IMR-90 (cell line): ENCODE results near the gene MINK1. TPM values are rescaled to one million over a fixed set of nuclear protein-coding genes. Genes with fewer than 3 reads are reported as not detected.

Experiments
- ATAC-seq: fragments of 200-7000 bp; cut with Tn5 transposase; 2 replicates; pipeline ENCODE4 v1.9.1; 2020; ENCODE audit warnings: low read depth, mild to moderate bottlenecking, moderate library complexity
- BruUV-seq: library from RNA; stranded (reverse); fragments of 400-500 nt; replicated peaks from 2 replicates; lab custom pipeline; 2021; lab: Mats Ljungman, UMichigan
- CTCF ChIA-PET: fragments of 300-600 bp; formaldehyde crosslinking; extraction: SDS; loops from one replicate; lab custom pipeline; 2021; ENCODE audit warnings: antibody characterized with exemption; lab: Yijun Ruan, JAX
- POLR2A ChIA-PET: fragments of 300-600 bp; sonication (Branson Sonifier 250); formaldehyde crosslinking; loops from one replicate; lab custom pipeline; 2022; ENCODE audit warnings: antibody characterized with exemption; ENCODE audit not compliant: unreplicated experiment; lab: Charles Lee
- DNase-seq: peaks from one replicate; pipeline ENCODE4 v3.0.0; 2013
- H2AFZ ChIP-seq: replicated peaks from 2 replicates; pipeline ENCODE3; 2013; ENCODE audit warnings: low read length, mild to moderate bottlenecking; ENCODE audit not compliant: poor library complexity
- H2AK5ac ChIP-seq: 2 replicates; pipeline ENCODE4 v1.6.1; 2013; ENCODE audit warnings: low read depth, low read length, inconsistent platforms
- H2AK9ac ChIP-seq: replicated peaks from 2 replicates; pipeline ENCODE3; 2013; ENCODE audit warnings: mild to moderate bottlenecking, low read depth, low read length, moderate library complexity; ENCODE audit not compliant: poor library complexity
- H2BK120ac ChIP-seq: 2 replicates; pipeline ENCODE4 v1.6.1; 2013; ENCODE audit warnings: low read depth, low read length, inconsistent platforms
- H2BK15ac ChIP-seq: 3 replicates; pipeline ENCODE4 v1.6.1; 2013; ENCODE audit warnings: low read depth, low read length, inconsistent platforms
- H2BK20ac ChIP-seq: 2 replicates; pipeline ENCODE4 v1.6.1; 2013; ENCODE audit warnings: low read depth, mild to moderate bottlenecking, inconsistent platforms, low read length, moderate library complexity
- H2BK5ac ChIP-seq: 2 replicates; pipeline ENCODE4 v1.6.1; 2013; ENCODE audit warnings: mild to moderate bottlenecking, low read depth, low read length, inconsistent platforms; ENCODE audit not compliant: poor library complexity, severe bottlenecking
- H3K14ac ChIP-seq: replicated peaks from 2 replicates; pipeline ENCODE4 v1.6.1; 2013; ENCODE audit warnings: low read depth, low read length, inconsistent platforms
- H3K18ac ChIP-seq: 2 replicates; pipeline ENCODE4 v1.6.1; 2013; ENCODE audit warnings: low read depth, low read length, control low read depth
- H3K23ac ChIP-seq: 2 replicates; pipeline ENCODE4 v1.6.1; 2013; ENCODE audit warnings: low read depth, low read length, inconsistent platforms
- H3K27ac ChIP-seq: 2 replicates; pipeline ENCODE4 v1.5.1; 2013; ENCODE audit warnings: mild to moderate bottlenecking, control low read depth, low read length; ENCODE audit not compliant: insufficient read depth
- H3K27me3 ChIP-seq: 2 replicates; pipeline ENCODE4 v1.6.1; 2013; ENCODE audit warnings: low read length; ENCODE audit not compliant: control insufficient read depth, insufficient read depth
- H3K36me3 ChIP-seq: 2 replicates; pipeline ENCODE4 v1.6.1; 2013; ENCODE audit warnings: low read length, mixed read lengths; ENCODE audit not compliant: control insufficient read depth, insufficient read depth
- H3K4ac ChIP-seq: 2 replicates; pipeline ENCODE4 v1.6.1; 2013; ENCODE audit warnings: low read depth, low read length, inconsistent platforms
- H3K4me1 ChIP-seq: 2 replicates; pipeline ENCODE4 v1.6.1; 2013; ENCODE audit warnings: low read length, mixed read lengths; ENCODE audit not compliant: control insufficient read depth, insufficient read depth
- H3K4me2 ChIP-seq: 2 replicates; pipeline ENCODE4 v1.6.1; 2013; ENCODE audit warnings: low read depth, mild to moderate bottlenecking, control low read depth, low read length, moderate library complexity
- H3K4me3 ChIP-seq: 2 replicates; pipeline ENCODE4 v1.5.1; 2013; ENCODE audit warnings: low read depth, mild to moderate bottlenecking, control low read depth, low read length, moderate library complexity; ENCODE audit not compliant: insufficient read depth
- H3K56ac ChIP-seq: 2 replicates; pipeline ENCODE4 v1.6.1; 2013; ENCODE audit warnings: low read length, inconsistent platforms; ENCODE audit not compliant: insufficient read depth; ENCODE audit errors: extremely low read depth
- H3K79me1 ChIP-seq, 2 experiments: 2 replicates each; pipeline ENCODE4 v1.6.1; 2013; ENCODE audit warnings: low read length in 2 of 2, inconsistent platforms in 1 of 2, low read depth in 1 of 2
- H3K9ac ChIP-seq: 2 replicates; pipeline ENCODE4 v1.6.1; 2013; ENCODE audit warnings: low read depth, low read length, control low read depth
- H3K9me1 ChIP-seq: 2 replicates; pipeline ENCODE4 v1.6.1; 2013; ENCODE audit warnings: low read length, inconsistent platforms; ENCODE audit not compliant: insufficient read depth
- H3K9me3 ChIP-seq: 2 replicates; pipeline ENCODE4 v1.6.1; 2013; ENCODE audit warnings: low read length; ENCODE audit not compliant: control insufficient read depth, insufficient read depth
- H4K20me1 ChIP-seq: 2 replicates; pipeline ENCODE4 v1.6.1; 2013; ENCODE audit warnings: low read length, inconsistent platforms; ENCODE audit not compliant: insufficient read depth
- H4K5ac ChIP-seq: 2 replicates; pipeline ENCODE4 v1.6.1; 2013; ENCODE audit warnings: mild to moderate bottlenecking, low read depth, low read length, control low read depth
- H4K8ac ChIP-seq, 2 experiments: 2 replicates each; pipeline ENCODE4 v1.6.1; 2013; ENCODE audit warnings: low read depth in 2 of 2, low read length in 2 of 2, control low read depth in 1 of 2, inconsistent platforms in 1 of 2
- H4K91ac ChIP-seq: 2 replicates; pipeline ENCODE4 v1.6.1; 2013; ENCODE audit warnings: low read depth, low read length, inconsistent platforms; ENCODE audit not compliant: insufficient read depth
- BHLHE40 ChIP-seq: fragments of 150-350 bp; IDR thresholded peaks from 2 replicates; pipeline ENCODE4 v1.6.1; 2016; ENCODE audit warnings: mild to moderate bottlenecking, low read depth, low read length
- CEBPB ChIP-seq: IDR thresholded peaks from 2 replicates; pipeline ENCODE4 v1.6.1; 2012; ENCODE audit warnings: low read depth, low read length, improper control_type of control experiment
- CHD1 ChIP-seq: IDR thresholded peaks from 2 replicates; pipeline ENCODE4 v1.6.1; 2012; ENCODE audit warnings: low read depth, low read length, improper control_type of control experiment
- CTCF ChIP-seq: conservative IDR thresholded peaks from 2 replicates; pipeline ENCODE4 v1.5.1; 2012; ENCODE audit warnings: mild to moderate bottlenecking, low read depth, low read length, improper control_type of control experiment
- ELK1 ChIP-seq: fragments of 150-350 bp; IDR thresholded peaks from 2 replicates; pipeline ENCODE4 v1.6.1; 2016; ENCODE audit warnings: low read depth, mild to moderate bottlenecking, low read length, moderate library complexity, borderline replicate concordance
- FOS ChIP-seq: fragments of 150-350 bp; IDR thresholded peaks from 2 replicates; pipeline ENCODE4 v1.6.1; 2016; ENCODE audit warnings: low read depth, low read length
- MAFK ChIP-seq: IDR thresholded peaks from 2 replicates; pipeline ENCODE4 v1.6.1; 2012; ENCODE audit warnings: low read depth, low read length, improper control_type of control experiment
- MAZ ChIP-seq: IDR thresholded peaks from 2 replicates; pipeline ENCODE4 v1.6.1; 2012; ENCODE audit warnings: low read depth, mild to moderate bottlenecking, low read length, improper control_type of control experiment, moderate library complexity, borderline replicate concordance
- MXI1 ChIP-seq: IDR thresholded peaks from 2 replicates; pipeline ENCODE4 v1.6.1; 2012; ENCODE audit warnings: low read depth, mild to moderate bottlenecking, low read length, moderate library complexity, borderline replicate concordance
- NFE2L2 ChIP-seq: fragments of 150-350 bp; IDR thresholded peaks from 2 replicates; pipeline ENCODE4 v1.6.1; 2016; ENCODE audit warnings: low read depth, mild to moderate bottlenecking, low read length
- POLR2A ChIP-seq: IDR thresholded peaks from 2 replicates; pipeline ENCODE4 v1.6.1; 2012; ENCODE audit warnings: mild to moderate bottlenecking, low read depth, low read length
- RAD21 ChIP-seq: IDR thresholded peaks from 2 replicates; pipeline ENCODE4 v1.6.1; 2012; ENCODE audit warnings: low read length, improper control_type of control experiment
- RCOR1 ChIP-seq: IDR thresholded peaks from 2 replicates; pipeline ENCODE4 v1.6.1; 2012; ENCODE audit warnings: mild to moderate bottlenecking, low read length, improper control_type of control experiment; ENCODE audit not compliant: insufficient replicate concordance
- RFX5 ChIP-seq: IDR thresholded peaks from 2 replicates; pipeline ENCODE4 v1.8.0; 2012; ENCODE audit warnings: low read depth, mild to moderate bottlenecking, low read length, moderate library complexity
- SMC3 ChIP-seq: fragments of 150-350 bp; IDR thresholded peaks from 2 replicates; pipeline ENCODE4 v1.6.1; 2016; ENCODE audit warnings: low read depth, mild to moderate bottlenecking, antibody characterized with exemption, low read length, moderate library complexity
- USF2 ChIP-seq: fragments of 150-350 bp; IDR thresholded peaks from 2 replicates; pipeline ENCODE4 v1.6.1; 2017; ENCODE audit warnings: mild to moderate bottlenecking, antibody characterized with exemption, low read length, low read depth
- WGBS, 2 experiments: methylation state at CpG; one replicate each; pipeline versions ENCODE4 v1.1.5 to v1.1.7; 2013; ENCODE audit warnings: missing lambda C conversion rate in 2 of 2; ENCODE audit not compliant: insufficient read length in 1 of 2; ENCODE audit errors: extremely low coverage in 2 of 2; 5-methylcytosine and 5-hydroxymethylcytosine counted together
- dilution Hi-C: fragments of 300-500 bp; cut with HindIII; formaldehyde crosslinking; loops from one replicate; pipeline ENCODE4 v1.14.3; 2018; ENCODE audit warnings: low sequenced_read_pairs; ENCODE audit not compliant: unreplicated experiment
- in situ Hi-C: fragments of 300-500 bp; cut with MboI; formaldehyde crosslinking; loops from 3 replicates; pipeline ENCODE4 v1.14.3; 2019; ENCODE audit warnings: low sequenced_read_pairs, inconsistent platforms, mixed read lengths
- intact Hi-C: fragments of 100-400 bp; cut with micrococcal nuclease; formaldehyde crosslinking; loops from 2 replicates; pipeline ENCODE4 v1.10.0; 2022
- polyA plus RNA-seq, 3 experiments: library from polyadenylated mRNA; depleted of rRNA; stranded (reverse); fragments of >200 nt; gene quantifications; 2 replicates each; pipeline ENCODE4 v1.2.3, GENCODE V29; 2012; ENCODE audit warnings: low replicate concordance in 1 of 3
- total RNA-seq: library from RNA; depleted of rRNA; stranded (reverse); fragments of >200 nt; gene quantifications from 2 replicates; pipeline ENCODE4 v1.2.3, GENCODE V29; 2012

Gene MINK1
- total and polyA plus RNA-seq, 2 of the 4 experiments (the other 2 are of a cell fraction), result 12.2 to 40.9 TPM

GRCh38 chr17:4827399-4827798 is 5.7 kb upstream of the MINK1 start:
- intact Hi-C loops (no loop called here), in situ Hi-C loops (no loop called here), dilution Hi-C loops (no loop called here)
- H4K91ac ChIP-seq, result no peak overlapping the region
- no peak overlapping the region for H2AK5ac ChIP-seq
- no peak overlapping the region for H3K4ac ChIP-seq
- H2BK5ac ChIP-seq, result no peak overlapping the region
- H3K27ac ChIP-seq, result no peak overlapping the region
- no peaks in the 10 kb centered on the region for H3K9me1 ChIP-seq
- H3K56ac ChIP-seq, result no peak overlapping the region
- no peak overlapping the region for H4K5ac ChIP-seq
- no peak overlapping the region for H3K4me2 ChIP-seq
- no peak for TF ChIP-seq RCOR1
- TF ChIP-seq ELK1, result no peak
- TF ChIP-seq RAD21, result no peak
- TF ChIP-seq NFE2L2, result no peak
- no peak for TF ChIP-seq CTCF
- no peak for TF ChIP-seq USF2
- no peak for TF ChIP-seq MAZ
- TF ChIP-seq FOS, result no peak
- TF ChIP-seq BHLHE40, result no peak
- TF ChIP-seq RFX5, result no peak
- TF ChIP-seq CEBPB, result no peak
- no peak for TF ChIP-seq POLR2A
- TF ChIP-seq MXI1, result no peak
- TF ChIP-seq MAFK, result no peak
- TF ChIP-seq CHD1, result no peak
- TF ChIP-seq SMC3, result no peak
- H2AFZ ChIP-seq, result no peak overlapping the region
- H3K14ac ChIP-seq, result no peak overlapping the region
- no peak overlapping the region for H2BK120ac ChIP-seq
- no TSS peak for BruUV-seq
- H2AK9ac ChIP-seq, result peak overlapping the region; percentile 13
- no peak overlapping the region for H4K8ac ChIP-seq
- no peak overlapping the region for H2BK15ac ChIP-seq
- no peak overlapping the region for H2BK20ac ChIP-seq
- H3K9me3 ChIP-seq, result no peaks in the 10 kb centered on the region
- H3K4me1 ChIP-seq, result no peaks in the 10 kb centered on the region
- H3K36me3 ChIP-seq, result peaks cover 13% of the 10 kb centered on the region
- H3K4me3 ChIP-seq, result no peak overlapping the region
- no peaks in the 10 kb centered on the region for H3K79me1 ChIP-seq
- ChIA-PET CTCF (interaction anchor here (1.2 kb wide), 1 partner anchor 37 kb away, joined by 3 read pairs; no protein-coding TSS in a partner anchor), POLR2A (no interaction called here)
- H3K18ac ChIP-seq, result no peak overlapping the region
- whole genome bisulfite sequencing, 2 experiments, result 90% methylated on average over 2 of the region's 8 CpGs; no CpG with 5 or more reads in 1 of the 2 experiments
- DNase-seq (no peak), ATAC-seq (no peak)
- H3K23ac ChIP-seq, result no peak overlapping the region
- no peaks in the 10 kb centered on the region for H4K20me1 ChIP-seq
- no peak overlapping the region for H3K9ac ChIP-seq
- H3K27me3 ChIP-seq, result no peaks in the 10 kb centered on the region
